Body of pancreas (tissue), 4 donors: ENCODE results near the gene GPC1. TPM values are rescaled to one million over a fixed set of nuclear protein-coding genes. Genes with fewer than 3 reads are reported as not detected.
A peak's percentile ranks its signal among the peaks of the same experiment; 100 is the strongest.

Source experiments
- ATAC-seq: fragments of 150-250 bp; one replicate; pipeline ENCODE4 v1.9.1; 2016
- DNase-seq, 4 donors: peaks; one replicate each; pipeline ENCODE4 v3.0.0-alpha.2; 2019
- H3K27ac ChIP-seq, 4 donors: fragments of 200-600 bp; sonication (generic); 1 replicate in 3 of 4; 2 replicates in 1 of 4; pipeline versions ENCODE4 v1.5.1 to v1.6.1; 2016 to 2019; ENCODE audit warnings: mild to moderate bottlenecking in 1 of 4, mixed read lengths in 1 of 4, moderate library complexity in 1 of 4
- H3K27me3 ChIP-seq, 2 donors: fragments of 200-600 bp; sonication (generic); one replicate each; pipeline ENCODE4 v1.6.0; 2016; ENCODE audit warnings: mild to moderate bottlenecking in 1 of 2
- H3K36me3 ChIP-seq, 2 donors: fragments of 200-600 bp; sonication (generic); replicated peaks in 1 of 2; 2 replicates each; pipeline ENCODE4 v1.5.1; 2016; ENCODE audit warnings: low read depth in 2 of 2; ENCODE audit not compliant: insufficient read depth in 1 of 2
- H3K4me1 ChIP-seq: fragments of 200-600 bp; sonication (generic); one replicate; pipeline ENCODE4 v1.6.0; 2016
- H3K4me3 ChIP-seq, 2 donors: fragments of 200-600 bp; sonication (generic); 1 replicate in 1 of 2; 2 replicates in 1 of 2; pipeline ENCODE4 v1.5.1; 2016 to 2019
- H3K9me3 ChIP-seq, 3 donors: fragments of 200-600 bp; sonication (generic); 1 replicate in 2 of 3; 2 replicates in 1 of 3; pipeline ENCODE4 v1.5.1; 2016
- CTCF ChIP-seq, 7 experiments: fragments of 450-650 bp in 4 of 7; fragments of 200-600 bp in 3 of 7; sonication (generic) in 3 of 7; IDR thresholded peaks; one replicate each; pipeline ENCODE4 v1.5.1; 2016 to 2019; ENCODE audit warnings: antibody characterized with exemption in 7 of 7
- POLR2A ChIP-seq, 3 donors: fragments of 450-650 bp; IDR thresholded peaks; one replicate each; pipeline ENCODE4 v1.6.1; 2016; ENCODE audit warnings: antibody characterized with exemption in 3 of 3, mild to moderate bottlenecking in 2 of 3
- WGBS, 2 donors: methylation state at CpG; one replicate each; pipeline ENCODE4 v1.1.5; 2017; 5-methylcytosine and 5-hydroxymethylcytosine counted together
- intact Hi-C: fragments of 100-400 bp; cut with DNase I; formaldehyde crosslinking; loops from one replicate; pipeline ENCODE4 v1.15.1; 2023
- total RNA-seq, 2 donors: library from RNA; depleted of rRNA; stranded (reverse); fragments of >200 nt; gene quantifications; one replicate each; pipeline ENCODE4 v1.1.0, GENCODE V29; 2016

The GPC1 gene
- total RNA-seq, 2 donors from 2014 or later = 23.3 to 30.7 TPM

GRCh38 chr2:240388471-240389301 lies 46.8 kb upstream of the GPC1 start:
- peak in 1 of 4 donors; percentile 7 for DNase-seq

GRCh38 chr2:240389302-240389805 lies 46.1 kb upstream of the GPC1 start:
- H3K9me3 ChIP-seq = no peaks in the 10 kb centered on the region
- WGBS, 2 donors = 71 to 100% methylated on average over 1 to 6 of the region's 6 CpGs
- no peak overlapping the region for H3K27ac ChIP-seq
- intact Hi-C loops = no loop called here
- no peaks in the 10 kb centered on the region for H3K4me1 ChIP-seq
- ATAC-seq (no peak), DNase-seq (peak in 1 of 4 donors; percentile 8)
- H3K36me3 ChIP-seq = no peaks in the 10 kb centered on the region
- TF ChIP-seq POLR2A (IDR thresholded peaks at IDR 0.05) (no peak), CTCF (IDR thresholded peaks at IDR 0.05) (no peak)
- H3K4me3 ChIP-seq = no peak overlapping the region
- H3K27me3 ChIP-seq = no peaks in the 10 kb centered on the region

More at GRCh38 chr2:240388471-240389301, 46.8 kb upstream of the GPC1 start:
- no peak for ATAC-seq
- no peaks in the 10 kb centered on the region for H3K36me3 ChIP-seq
- H3K27me3 ChIP-seq = no peaks in the 10 kb centered on the region
- no peaks in the 10 kb centered on the region for H3K4me1 ChIP-seq
- H3K27ac ChIP-seq = no peak overlapping the region
- 77 to 79% methylated on average over 12 to 16 of the region's 21 CpGs for WGBS, 2 donors
- no peak overlapping the region for H3K4me3 ChIP-seq
- TF ChIP-seq POLR2A (IDR thresholded peaks at IDR 0.05) (no peak), CTCF (IDR thresholded peaks at IDR 0.05) (no peak)
- H3K9me3 ChIP-seq = no peaks in the 10 kb centered on the region
- intact Hi-C loops = no loop called here

- intact Hi-C loops = no loop called here
- no peak overlapping the region for H3K27ac ChIP-seq
- no peak for TF ChIP-seq CTCF (IDR thresholded peaks at IDR 0.05)
- no peak for TF ChIP-seq POLR2A (IDR thresholded peaks at IDR 0.05)
- H3K27me3 ChIP-seq = no peaks in the 10 kb centered on the region
- WGBS, 2 donors = 67 to 79% methylated on average over 2 to 27 of the region's 28 CpGs
- DNase-seq (peak in 1 of 4 donors; percentile 9), ATAC-seq (no peak)
- no peaks in the 10 kb centered on the region for H3K9me3 ChIP-seq
- no peak overlapping the region for H3K4me3 ChIP-seq
- no peaks in the 10 kb centered on the region for H3K36me3 ChIP-seq
- H3K4me1 ChIP-seq = no peaks in the 10 kb centered on the region
Observed at GRCh38 chr2:240390091-240391073, 45.1 kb upstream of the GPC1 start.

GRCh38 chr2:240391111-240392051 lies 44.1 kb upstream of the GPC1 start:
- 80 to 81% methylated on average over 8 to 25 of the region's 25 CpGs for WGBS, 2 donors
- intact Hi-C loops = no loop called here
- no peak overlapping the region for H3K4me3 ChIP-seq
- no peaks in the 10 kb centered on the region for H3K27me3 ChIP-seq
- DNase-seq = peak in 2 of 4 donors; percentile 2 to 9
- no peaks in the 10 kb centered on the region for H3K4me1 ChIP-seq
- no peak for ATAC-seq
- no peak overlapping the region for H3K27ac ChIP-seq
- no peaks in the 10 kb centered on the region for H3K9me3 ChIP-seq
- TF ChIP-seq POLR2A (IDR thresholded peaks at IDR 0.05) (no peak), CTCF (IDR thresholded peaks at IDR 0.05) (no peak)
- no peaks in the 10 kb centered on the region for H3K36me3 ChIP-seq
